ENCODE measurements around the gene TAS2R20.

DNA sequence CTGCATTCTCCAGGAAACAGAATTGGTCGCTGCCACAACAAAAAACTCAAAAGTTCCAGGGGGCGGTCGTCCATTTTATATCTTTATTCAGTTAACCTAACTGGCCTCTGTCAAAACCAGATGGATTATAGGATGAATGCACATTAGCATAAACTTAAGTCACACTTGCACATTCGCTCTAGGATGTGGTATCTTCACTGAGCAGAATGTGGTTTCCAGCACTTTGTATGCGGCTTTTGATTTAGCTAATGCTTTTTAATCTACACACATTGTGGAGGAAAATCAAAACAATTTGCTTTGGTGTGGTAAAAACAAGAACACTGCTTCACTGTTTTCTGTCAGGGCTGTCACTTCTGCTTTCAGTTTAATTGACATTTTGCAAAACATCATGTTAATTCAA, 15.9 kb downstream of the TAS2R20 start:
- TF ChIP-seq POLR2A (IDR thresholded peaks at IDR 0.05) = no peak
- TF ChIP-seq, protein P1, sequence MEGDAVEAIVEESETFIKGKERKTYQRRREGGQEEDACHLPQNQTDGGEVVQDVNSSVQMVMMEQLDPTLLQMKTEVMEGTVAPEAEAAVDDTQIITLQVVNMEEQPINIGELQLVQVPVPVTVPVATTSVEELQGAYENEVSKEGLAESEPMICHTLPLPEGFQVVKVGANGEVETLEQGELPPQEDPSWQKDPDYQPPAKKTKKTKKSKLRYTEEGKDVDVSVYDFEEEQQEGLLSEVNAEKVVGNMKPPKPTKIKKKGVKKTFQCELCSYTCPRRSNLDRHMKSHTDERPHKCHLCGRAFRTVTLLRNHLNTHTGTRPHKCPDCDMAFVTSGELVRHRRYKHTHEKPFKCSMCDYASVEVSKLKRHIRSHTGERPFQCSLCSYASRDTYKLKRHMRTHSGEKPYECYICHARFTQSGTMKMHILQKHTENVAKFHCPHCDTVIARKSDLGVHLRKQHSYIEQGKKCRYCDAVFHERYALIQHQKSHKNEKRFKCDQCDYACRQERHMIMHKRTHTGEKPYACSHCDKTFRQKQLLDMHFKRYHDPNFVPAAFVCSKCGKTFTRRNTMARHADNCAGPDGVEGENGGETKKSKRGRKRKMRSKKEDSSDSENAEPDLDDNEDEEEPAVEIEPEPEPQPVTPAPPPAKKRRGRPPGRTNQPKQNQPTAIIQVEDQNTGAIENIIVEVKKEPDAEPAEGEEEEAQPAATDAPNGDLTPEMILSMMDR (IDR thresholded peaks at IDR 0.05) = no peak

All from heart left ventricle (tissue), 13 donors.